Measurements from ENCODE around the gene METTL22. TPM values are rescaled to one million over a fixed set of nuclear protein-coding genes. Genes with fewer than 3 reads are reported as not detected.
A peak's percentile ranks its signal among the peaks of the same experiment; 100 is the strongest.

Gene METTL22, protein sequence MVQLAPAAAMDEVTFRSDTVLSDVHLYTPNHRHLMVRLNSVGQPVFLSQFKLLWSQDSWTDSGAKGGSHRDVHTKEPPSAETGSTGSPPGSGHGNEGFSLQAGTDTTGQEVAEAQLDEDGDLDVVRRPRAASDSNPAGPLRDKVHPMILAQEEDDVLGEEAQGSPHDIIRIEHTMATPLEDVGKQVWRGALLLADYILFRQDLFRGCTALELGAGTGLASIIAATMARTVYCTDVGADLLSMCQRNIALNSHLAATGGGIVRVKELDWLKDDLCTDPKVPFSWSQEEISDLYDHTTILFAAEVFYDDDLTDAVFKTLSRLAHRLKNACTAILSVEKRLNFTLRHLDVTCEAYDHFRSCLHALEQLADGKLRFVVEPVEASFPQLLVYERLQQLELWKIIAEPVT
- total RNA-seq (ENCODE audit: insufficient read depth, low replicate concordance), result 19.7 TPM

GRCh38 chr16:8621572-8622314, at the start of gene METTL22:
TSS of gene METTL22 (plus strand) at chr16:8621698. CDS start at chr16:8625666, 3,968 bp downstream.
- peak; percentile 90 for DNase-seq (ENCODE audit: low spot score)

DNA sequence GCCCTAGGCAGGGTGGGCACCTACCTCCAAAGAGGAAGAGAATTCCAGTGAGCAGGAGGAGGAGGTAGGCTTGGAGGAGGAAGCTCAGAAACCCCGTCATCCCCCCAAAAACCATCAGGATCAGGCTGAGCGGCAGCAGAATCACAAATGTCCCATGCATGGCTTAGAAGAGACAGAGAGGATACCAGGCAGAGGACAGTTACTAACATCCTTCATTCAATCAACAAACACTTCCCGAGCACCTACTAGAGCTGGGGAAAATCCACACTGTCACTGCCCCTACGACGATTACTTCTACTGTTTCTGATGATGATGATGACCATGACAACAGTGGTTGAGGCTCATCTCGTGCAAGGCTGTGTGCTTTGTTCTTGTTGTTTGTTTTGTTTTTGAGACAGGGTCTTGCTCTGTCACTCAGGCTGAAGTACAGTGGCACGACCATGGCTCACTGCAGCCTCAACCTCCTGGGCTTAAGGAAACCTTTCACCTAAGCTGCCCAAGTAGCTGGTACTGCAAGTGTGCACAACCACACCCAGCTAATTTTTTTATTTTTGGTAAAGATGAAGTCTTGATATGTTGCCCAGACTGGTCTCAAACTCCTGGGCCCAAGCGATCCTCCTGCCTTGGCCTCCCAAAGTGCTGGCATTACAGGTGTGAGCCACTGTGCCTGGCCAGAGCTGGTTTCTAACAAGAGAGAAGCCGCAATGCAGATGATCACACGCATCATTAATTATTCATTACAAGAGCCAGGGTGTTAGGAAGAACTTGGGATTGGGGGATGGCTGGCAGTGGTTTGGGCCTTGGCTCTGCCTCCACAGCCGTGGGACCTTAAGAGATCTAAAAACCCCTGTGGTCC, 49.2 kb upstream of the METTL22 start:
- no peak for DNase-seq (ENCODE audit: low spot score)

GRCh38 chr16:8572919-8573724, 48.4 kb upstream of the METTL22 start:
- DNase-seq (ENCODE audit: low spot score), result no peak

GRCh38 chr16:8575399-8575798, 46.1 kb upstream of the METTL22 start:
- DNase-seq (ENCODE audit: low spot score), result no peak

GRCh38 chr16:8576141-8577004, 45.1 kb upstream of the METTL22 start:
- no peak for DNase-seq (ENCODE audit: low spot score)

GRCh38 chr16:8577678-8578304, 43.7 kb upstream of the METTL22 start:
- DNase-seq (ENCODE audit: low spot score), result no peak

GRCh38 chr16:8579559-8579958, 41.9 kb upstream of the METTL22 start:
- no peak for DNase-seq (ENCODE audit: low spot score)

GRCh38 chr16:8581831-8582580, 39.5 kb upstream of the METTL22 start:
- DNase-seq (ENCODE audit: low spot score), result no peak

GRCh38 chr16:8583199-8583598, 38.3 kb upstream of the METTL22 start:
- DNase-seq (ENCODE audit: low spot score), result no peak

DNA sequence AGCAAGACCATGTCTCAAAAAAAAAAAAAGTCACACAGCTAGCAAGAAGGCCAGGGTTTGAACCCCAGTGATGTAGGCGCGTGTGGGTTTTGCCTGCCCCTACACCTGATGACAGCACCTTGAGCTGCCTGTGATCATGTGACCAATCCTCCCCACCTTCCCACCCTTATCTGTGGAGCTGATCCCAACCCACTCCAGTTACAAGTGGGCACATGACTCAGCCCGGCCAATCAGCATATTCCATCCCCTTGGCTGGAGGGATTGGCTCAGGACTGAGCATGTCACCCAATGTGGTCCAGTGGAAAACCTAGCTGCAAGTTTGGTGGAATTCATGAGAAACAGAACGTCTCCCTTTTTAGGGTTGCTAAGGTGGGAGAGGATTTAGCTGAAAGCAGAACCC, 37.8 kb upstream of the METTL22 start:
- no peak for DNase-seq (ENCODE audit: low spot score)

DNA sequence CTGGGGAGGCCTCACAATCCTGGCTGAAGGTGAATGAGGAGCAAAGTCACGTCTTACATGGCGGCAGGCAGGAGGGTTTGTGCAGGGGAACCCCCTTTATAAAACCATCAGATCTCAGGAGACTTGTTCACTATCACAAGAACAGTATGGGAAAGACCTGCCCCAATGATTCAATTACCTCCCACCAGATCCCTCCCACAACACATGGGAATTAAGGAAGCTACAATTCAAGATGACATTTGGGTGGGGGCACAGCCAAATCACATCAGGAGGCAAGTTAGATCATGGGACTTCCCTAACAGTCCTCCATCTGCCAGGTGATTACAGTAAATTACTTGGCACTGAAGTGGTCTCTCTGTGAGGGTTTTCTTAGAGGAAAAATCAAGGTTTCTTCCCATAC, 36.5 kb upstream of the METTL22 start:
- no peak for DNase-seq (ENCODE audit: low spot score)

DNA sequence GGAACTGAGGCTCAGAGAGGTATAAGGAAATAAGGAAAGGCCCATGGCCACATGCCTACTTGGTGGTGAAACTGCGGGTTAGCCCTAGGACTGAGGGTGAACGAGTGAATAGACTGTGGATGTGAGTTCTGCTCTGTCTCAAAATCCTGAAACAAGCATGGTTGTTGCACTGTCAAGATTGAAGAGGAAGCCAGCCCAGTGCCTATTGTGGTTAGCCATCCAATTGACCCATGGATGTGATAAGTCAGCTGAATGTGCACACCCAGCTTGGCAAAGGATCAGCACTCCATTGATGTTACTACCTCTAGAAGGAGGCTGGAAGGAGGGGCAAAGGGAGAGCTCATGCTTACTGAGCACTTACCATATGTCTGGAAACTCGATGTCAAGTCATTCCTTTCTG, 35.6 kb upstream of the METTL22 start:
- DNase-seq (ENCODE audit: low spot score), result no peak

DNA sequence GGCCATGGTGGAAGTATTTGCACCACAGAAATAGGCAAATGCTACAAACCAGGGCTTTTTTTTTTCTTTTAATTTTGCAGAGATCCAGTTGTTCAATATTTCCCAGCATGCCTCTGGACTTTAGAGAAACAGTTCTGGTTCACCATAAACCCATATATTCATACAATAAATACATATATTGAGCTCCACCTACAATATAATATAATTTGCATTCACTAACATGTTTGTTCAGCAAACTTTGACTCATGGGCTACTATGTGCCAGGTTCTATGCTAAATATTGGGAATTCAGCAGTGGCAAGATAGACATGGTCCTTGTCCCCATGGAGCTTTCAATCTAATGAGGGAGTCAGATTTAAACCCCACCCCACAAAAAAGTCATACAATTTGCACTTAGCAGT, 34.4 kb upstream of the METTL22 start:
- no peak for DNase-seq (ENCODE audit: low spot score)

- no peak for DNase-seq (ENCODE audit: low spot score)
Measured at GRCh38 chr16:8588682-8589056, 32.8 kb upstream of the METTL22 start.

DNA sequence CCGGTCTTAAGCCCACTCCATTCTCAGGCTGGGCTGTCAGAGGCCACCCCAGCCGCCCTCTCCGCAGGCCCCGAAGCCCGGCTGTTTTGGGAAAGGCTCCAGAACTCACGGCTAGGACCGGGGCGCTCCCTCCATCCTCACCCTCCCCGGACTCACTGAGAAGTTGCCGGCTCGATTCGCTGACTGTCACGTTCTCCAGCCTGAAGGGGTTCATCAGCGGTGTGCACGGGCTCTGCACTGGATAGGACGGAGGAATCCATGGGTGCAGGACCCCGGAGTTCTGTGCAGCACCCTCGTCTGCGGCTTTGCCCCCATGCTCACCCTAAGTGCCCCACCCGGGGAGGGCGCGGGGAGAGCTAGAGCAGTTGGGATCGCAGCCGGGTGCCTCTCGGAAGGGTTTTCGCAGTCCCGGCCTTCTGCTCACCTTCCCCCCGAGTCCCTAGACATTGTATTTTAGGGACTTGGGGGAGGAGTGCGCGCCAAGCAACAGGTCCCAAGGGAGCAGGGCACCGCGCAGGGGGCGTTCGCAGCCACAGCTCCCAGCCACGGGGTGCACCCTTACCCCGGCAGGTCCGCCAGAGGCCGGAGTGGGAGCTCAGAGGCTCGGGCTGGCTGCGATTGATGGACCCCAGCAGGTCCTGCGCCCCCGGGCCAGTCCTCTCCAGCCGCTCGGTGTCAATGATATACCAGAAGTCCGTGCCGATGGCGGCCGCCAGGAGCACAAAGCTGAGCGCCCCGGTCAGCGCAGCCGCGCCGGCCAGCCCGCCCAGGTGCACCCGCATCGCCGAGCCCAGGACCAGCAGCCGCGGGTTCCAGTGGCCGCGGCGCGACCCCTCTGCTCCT, 32.2 kb upstream of the METTL22 start:
- no peak for DNase-seq (ENCODE audit: low spot score)

DNA sequence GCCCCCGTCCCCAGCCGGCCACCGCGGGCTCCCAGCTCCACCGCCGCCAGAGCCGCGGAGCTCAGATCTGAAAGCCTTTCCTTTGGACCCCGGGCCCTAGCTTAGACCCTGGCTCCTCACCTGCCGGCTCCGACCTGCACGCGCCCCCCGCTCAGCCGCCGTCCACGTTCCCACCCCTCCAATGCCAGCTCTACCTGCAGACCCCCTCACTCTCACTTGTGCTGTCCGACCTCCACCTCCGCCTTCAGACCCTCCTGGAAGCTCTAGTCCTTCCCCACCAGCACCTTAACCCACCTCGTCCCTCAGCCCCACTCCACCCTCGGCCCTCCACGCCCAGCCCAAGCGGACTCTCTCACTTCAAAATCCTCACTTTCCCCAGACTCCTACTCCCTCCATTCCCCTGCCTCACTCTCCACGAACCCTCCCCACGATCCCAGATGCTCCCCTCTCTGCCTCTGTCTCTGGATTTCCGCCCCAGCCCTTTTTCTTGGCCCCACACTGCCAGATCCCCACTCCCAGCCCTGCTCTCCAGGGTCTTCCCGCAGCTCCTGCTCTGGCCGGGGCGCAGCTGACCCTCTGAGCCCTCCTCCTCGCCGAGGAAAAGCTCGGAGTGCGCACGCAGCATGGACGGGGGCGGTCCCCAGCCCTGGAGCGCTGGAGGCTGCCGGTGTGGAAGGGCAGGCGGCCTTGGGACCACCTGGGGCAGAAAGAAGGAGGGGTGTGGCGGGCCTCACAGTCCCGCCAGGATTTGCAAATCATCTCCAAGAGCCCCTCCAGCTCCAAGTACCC, 31.4 kb upstream of the METTL22 start, which contains the start of gene TMEM114:
Gene TMEM114 (minus strand): TSS at position 612 of the 789 bp plus-strand sequence. CDS start 673 bp downstream, outside the sequence.
- no peak for DNase-seq (ENCODE audit: low spot score)

- no peak for DNase-seq (ENCODE audit: low spot score)
Measured at GRCh38 chr16:8590811-8591210, 30.7 kb upstream of the METTL22 start.

Data from umbilical cord (tissue), 2 donors.